GM23338 (cell line): ENCODE results near the gene SPG21. TPM values are rescaled to one million over a fixed set of nuclear protein-coding genes. Genes with fewer than 3 reads are reported as not detected.

ENCODE experiments used
- ATAC-seq: fragments of 200-7000 bp; cut with Tn5 transposase; 3 replicates; pipeline ENCODE4 v1.9.1; 2020
- DNase-seq: peaks from one replicate; pipeline ENCODE4 v3.0.0-alpha.2; 2015; ENCODE audit warnings: low spot score
- H2AFZ ChIP-seq: fragments of 200-600 bp; sonication (generic); 2 replicates; pipeline ENCODE4 v1.8.0; 2016; ENCODE audit warnings: antibody characterized with exemption, mild to moderate bottlenecking, moderate library complexity
- H3F3A ChIP-seq: fragments of 200-600 bp; sonication (generic); replicated peaks from 2 replicates; pipeline ENCODE4 v1.8.0; 2017; ENCODE audit warnings: antibody characterized with exemption, mixed run types, low read depth
- H3K27ac ChIP-seq: fragments of 200-600 bp; sonication (generic); 2 replicates; pipeline ENCODE4 v1.6.1; 2016; ENCODE audit warnings: low read depth
- H3K27me3 ChIP-seq: fragments of 200-600 bp; sonication (generic); 2 replicates; pipeline ENCODE4 v1.8.0; 2016; ENCODE audit warnings: mild to moderate bottlenecking, mixed run types, moderate library complexity; ENCODE audit not compliant: insufficient read depth
- H3K36me3 ChIP-seq: fragments of 200-600 bp; sonication (generic); 2 replicates; pipeline ENCODE4 v1.8.0; 2016; ENCODE audit warnings: mild to moderate bottlenecking; ENCODE audit not compliant: insufficient read depth
- H3K4me1 ChIP-seq: fragments of 200-600 bp; sonication (generic); 2 replicates; pipeline ENCODE4 v1.8.0; 2016; ENCODE audit warnings: mild to moderate bottlenecking, moderate library complexity; ENCODE audit not compliant: insufficient read depth
- H3K4me2 ChIP-seq: fragments of 200-600 bp; sonication (generic); 2 replicates; pipeline ENCODE4 v1.7.1; 2017; ENCODE audit warnings: mixed run types
- H3K4me3 ChIP-seq: fragments of 200-600 bp; sonication (generic); 2 replicates; pipeline ENCODE4 v1.6.1; 2016; ENCODE audit warnings: mixed run types
- H3K79me2 ChIP-seq: fragments of 200-600 bp; sonication (generic); replicated peaks from 2 replicates; pipeline ENCODE4 v1.8.0; 2017; ENCODE audit warnings: mild to moderate bottlenecking; ENCODE audit not compliant: insufficient read depth
- H3K9me2 ChIP-seq: fragments of 200-600 bp; sonication (generic); 2 replicates; pipeline ENCODE4 v1.8.0; 2017; ENCODE audit not compliant: insufficient read depth
- H4K20me1 ChIP-seq: fragments of 200-600 bp; sonication (generic); replicated peaks from 2 replicates; pipeline ENCODE4 v1.8.0; 2017; ENCODE audit warnings: mild to moderate bottlenecking; ENCODE audit not compliant: insufficient read depth
- H3K27ac Mint-ChIP-seq: 2 replicates; pipeline ENCODE4 v1.8.0; 2020; ENCODE audit warnings: inconsistent platforms, mild to moderate bottlenecking, moderate library complexity, mixed read lengths
- H3K27me3 Mint-ChIP-seq: 3 replicates; pipeline ENCODE4 v1.8.0; 2022; ENCODE audit warnings: low read depth, mild to moderate bottlenecking, moderate library complexity, mixed read lengths, inconsistent platforms; ENCODE audit not compliant: insufficient read depth, poor library complexity
- H3K36me3 Mint-ChIP-seq: 3 replicates; pipeline ENCODE4 v1.8.0; 2021; ENCODE audit warnings: low read depth, mild to moderate bottlenecking, inconsistent platforms, moderate library complexity, mixed read lengths
- H3K4me1 Mint-ChIP-seq: 3 replicates; pipeline ENCODE4 v1.8.0; 2020; ENCODE audit warnings: mild to moderate bottlenecking, inconsistent platforms, mixed read lengths
- H3K4me3 Mint-ChIP-seq: 3 replicates; pipeline ENCODE4 v1.8.0; 2021; ENCODE audit warnings: moderate library complexity, mild to moderate bottlenecking, inconsistent platforms, mixed read lengths
- H3K9me3 Mint-ChIP-seq: 3 replicates; pipeline ENCODE4 v1.8.0; 2020; ENCODE audit warnings: moderate library complexity, mild to moderate bottlenecking, inconsistent platforms, mixed read lengths
- CREB1 ChIP-seq: fragments of 250-450 bp; sonication (Bioruptor Pico); IDR thresholded peaks from 2 replicates; pipeline ENCODE4 v1.5.0; 2020; ENCODE audit warnings: low read depth, mild to moderate bottlenecking, moderate library complexity
- EZH2 ChIP-seq: fragments of 200-600 bp; sonication (generic); IDR thresholded peaks from one replicate; pipeline ENCODE4 v1.8.0; 2017; ENCODE audit warnings: antibody characterized with exemption, mild to moderate bottlenecking, low read depth; ENCODE audit not compliant: unreplicated experiment
- EZH2phosphoT487 ChIP-seq: fragments of 200-600 bp; sonication (generic); IDR thresholded peaks from one replicate; pipeline ENCODE4 v1.8.1; 2018; ENCODE audit warnings: antibody characterized with exemption; ENCODE audit not compliant: unreplicated experiment
- JUNB ChIP-seq: IDR thresholded peaks from one replicate; pipeline ENCODE4 v1.6.1; 2016; ENCODE audit warnings: antibody characterized with exemption; ENCODE audit not compliant: unreplicated experiment
- NANOG ChIP-seq: IDR thresholded peaks from 2 replicates; pipeline ENCODE4 v1.6.1; 2016; ENCODE audit warnings: antibody characterized with exemption, borderline replicate concordance
- POLR2AphosphoS5 ChIP-seq: IDR thresholded peaks from 2 replicates; pipeline ENCODE4 v1.6.1; 2016; ENCODE audit warnings: antibody characterized with exemption, low read depth
- STAT1 ChIP-seq: IDR thresholded peaks from one replicate; pipeline ENCODE4 v1.6.1; 2016; ENCODE audit warnings: antibody characterized with exemption; ENCODE audit not compliant: unreplicated experiment
- ZNF114 ChIP-seq: fragments of 250-450 bp; sonication (Bioruptor Pico); IDR thresholded peaks from 2 replicates; pipeline ENCODE4 v1.5.0; 2020; ENCODE audit warnings: mild to moderate bottlenecking, moderate library complexity
- ZNF331 ChIP-seq: fragments of 250-450 bp; sonication (Bioruptor Pico); IDR thresholded peaks from 2 replicates; pipeline ENCODE4 v1.5.0; 2020; ENCODE audit warnings: low read depth, mild to moderate bottlenecking, moderate library complexity
- polyA plus RNA-seq: library from polyadenylated mRNA; unstranded; fragments of >200 nt; fragmentation: Nextera tagmentation; extraction: Ambion mirVana; gene quantifications from 2 replicates; pipeline ENCODE4 v1.2.1, GENCODE V29; 2016
- total RNA-seq: library from RNA; depleted of rRNA; stranded (reverse); fragments of >200 nt; shearing (Covaris generic); gene quantifications from 2 replicates; pipeline ENCODE4 v1.2.3, GENCODE V29; 2014
- TF ChIP-seq, protein P1 (sequence below), 2 experiments: fragments of 200-600 bp in 1 of 2; sonication (generic) in 1 of 2; conservative IDR thresholded peaks; 2 replicates each; pipeline versions ENCODE4 v1.5.1 to v1.6.1; 2016 to 2017; ENCODE audit warnings: antibody characterized with exemption in 2 of 2, low read depth in 2 of 2, mild to moderate bottlenecking in 2 of 2, moderate library complexity in 1 of 2
- TF ChIP-seq, protein P2 (sequence below): fragments of 250-450 bp; sonication (Bioruptor Pico); IDR thresholded peaks from 2 replicates; pipeline ENCODE4 v1.5.0; 2020; ENCODE audit warnings: mild to moderate bottlenecking, moderate library complexity
- TF ChIP-seq, protein P3 (sequence below): IDR thresholded peaks from one replicate; pipeline ENCODE4 v1.6.1; 2018; ENCODE audit warnings: antibody characterized with exemption; ENCODE audit not compliant: unreplicated experiment

The SPG21 gene
- total and polyA plus RNA-seq, 2 experiments from 2014 or later, result 81.0 to 102 TPM

DNA sequence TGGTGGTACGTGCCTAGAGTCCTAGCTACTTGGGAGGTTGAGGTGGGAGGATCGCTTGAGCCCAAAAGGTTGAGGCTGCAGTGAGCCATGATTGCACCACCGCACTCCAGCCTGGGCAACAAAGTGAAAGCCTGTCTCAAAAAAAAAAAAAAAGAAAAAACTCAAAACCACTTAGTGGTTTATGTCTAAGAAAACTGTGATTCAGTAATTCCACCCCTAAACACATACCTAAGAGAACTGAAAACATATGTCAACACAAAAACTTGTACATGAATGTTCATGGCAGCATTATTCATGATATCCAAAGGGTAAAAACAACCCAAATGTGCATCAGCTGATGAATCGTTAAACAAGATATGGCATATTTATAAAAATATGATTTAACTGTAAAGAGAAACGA is 14.3 kb downstream of the SPG21 start (continued):
- TF ChIP-seq, protein P1, sequence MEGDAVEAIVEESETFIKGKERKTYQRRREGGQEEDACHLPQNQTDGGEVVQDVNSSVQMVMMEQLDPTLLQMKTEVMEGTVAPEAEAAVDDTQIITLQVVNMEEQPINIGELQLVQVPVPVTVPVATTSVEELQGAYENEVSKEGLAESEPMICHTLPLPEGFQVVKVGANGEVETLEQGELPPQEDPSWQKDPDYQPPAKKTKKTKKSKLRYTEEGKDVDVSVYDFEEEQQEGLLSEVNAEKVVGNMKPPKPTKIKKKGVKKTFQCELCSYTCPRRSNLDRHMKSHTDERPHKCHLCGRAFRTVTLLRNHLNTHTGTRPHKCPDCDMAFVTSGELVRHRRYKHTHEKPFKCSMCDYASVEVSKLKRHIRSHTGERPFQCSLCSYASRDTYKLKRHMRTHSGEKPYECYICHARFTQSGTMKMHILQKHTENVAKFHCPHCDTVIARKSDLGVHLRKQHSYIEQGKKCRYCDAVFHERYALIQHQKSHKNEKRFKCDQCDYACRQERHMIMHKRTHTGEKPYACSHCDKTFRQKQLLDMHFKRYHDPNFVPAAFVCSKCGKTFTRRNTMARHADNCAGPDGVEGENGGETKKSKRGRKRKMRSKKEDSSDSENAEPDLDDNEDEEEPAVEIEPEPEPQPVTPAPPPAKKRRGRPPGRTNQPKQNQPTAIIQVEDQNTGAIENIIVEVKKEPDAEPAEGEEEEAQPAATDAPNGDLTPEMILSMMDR (conservative IDR thresholded peaks at IDR 0.05; ENCODE audit: low read depth in 2 of 2), result no peak

DNA sequence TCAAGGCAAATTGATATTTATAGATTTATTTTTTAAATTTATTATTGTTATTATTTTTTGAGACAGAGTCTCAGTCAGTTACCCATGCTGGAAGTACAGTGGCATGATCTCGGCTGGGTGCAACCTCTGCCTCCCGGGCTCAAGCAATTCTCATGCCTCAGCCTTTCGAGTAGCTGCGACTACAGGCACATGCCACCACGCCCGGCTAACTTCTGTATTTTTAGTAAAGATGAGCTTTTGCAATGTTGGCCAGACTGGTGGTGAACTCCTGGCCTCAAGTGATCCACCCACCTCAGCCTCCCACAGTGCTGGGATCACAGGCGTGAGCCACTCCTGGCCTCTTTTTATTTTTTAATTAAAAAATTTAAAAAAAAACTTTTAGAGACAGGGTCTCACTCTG is 19.0 kb downstream of the SPG21 start:
- peaks cover 54% of the 10 kb centered on the region for H3K36me3 Mint-ChIP-seq
- Histone ChIP-seq H4K20me1 (0 out of 2 replicates have a peak, but pooled peaks cover 6% of the 10 kb centered on the region), H3K27me3 (no peaks in the 10 kb centered on the region), H3K27ac (no peak overlapping the region), H3K4me3 (no peak overlapping the region), H3K9me2 (no peaks in the 10 kb centered on the region), H3K36me3 (peaks cover 50% of the 10 kb centered on the region), H3K79me2 (no peaks in the 10 kb centered on the region), H3F3A (no peaks in the 10 kb centered on the region), H3K4me2 (no peak overlapping the region), H3K4me1 (no peaks in the 10 kb centered on the region), H2AFZ (no peak overlapping the region)
- H3K27ac Mint-ChIP-seq, result no peak overlapping the region
- ATAC-seq (no peak), DNase-seq (no peak)
- peaks cover 2% of the 10 kb centered on the region for H3K27me3 Mint-ChIP-seq
- H3K4me3 Mint-ChIP-seq, result no peak overlapping the region
- H3K9me3 Mint-ChIP-seq, result no peaks in the 10 kb centered on the region
- H3K4me1 Mint-ChIP-seq, result no peaks in the 10 kb centered on the region
- TF ChIP-seq STAT1 (no peak), EZH2 (no peak), POLR2AphosphoS5 (no peak), ZNF114 (CRISPR knock-in tag) (no peak), NANOG (no peak), CREB1 (CRISPR knock-in tag) (no peak), JUNB (no peak), ZNF331 (CRISPR knock-in tag) (no peak), EZH2phosphoT487 (no peak)
- TF ChIP-seq, protein P2, sequence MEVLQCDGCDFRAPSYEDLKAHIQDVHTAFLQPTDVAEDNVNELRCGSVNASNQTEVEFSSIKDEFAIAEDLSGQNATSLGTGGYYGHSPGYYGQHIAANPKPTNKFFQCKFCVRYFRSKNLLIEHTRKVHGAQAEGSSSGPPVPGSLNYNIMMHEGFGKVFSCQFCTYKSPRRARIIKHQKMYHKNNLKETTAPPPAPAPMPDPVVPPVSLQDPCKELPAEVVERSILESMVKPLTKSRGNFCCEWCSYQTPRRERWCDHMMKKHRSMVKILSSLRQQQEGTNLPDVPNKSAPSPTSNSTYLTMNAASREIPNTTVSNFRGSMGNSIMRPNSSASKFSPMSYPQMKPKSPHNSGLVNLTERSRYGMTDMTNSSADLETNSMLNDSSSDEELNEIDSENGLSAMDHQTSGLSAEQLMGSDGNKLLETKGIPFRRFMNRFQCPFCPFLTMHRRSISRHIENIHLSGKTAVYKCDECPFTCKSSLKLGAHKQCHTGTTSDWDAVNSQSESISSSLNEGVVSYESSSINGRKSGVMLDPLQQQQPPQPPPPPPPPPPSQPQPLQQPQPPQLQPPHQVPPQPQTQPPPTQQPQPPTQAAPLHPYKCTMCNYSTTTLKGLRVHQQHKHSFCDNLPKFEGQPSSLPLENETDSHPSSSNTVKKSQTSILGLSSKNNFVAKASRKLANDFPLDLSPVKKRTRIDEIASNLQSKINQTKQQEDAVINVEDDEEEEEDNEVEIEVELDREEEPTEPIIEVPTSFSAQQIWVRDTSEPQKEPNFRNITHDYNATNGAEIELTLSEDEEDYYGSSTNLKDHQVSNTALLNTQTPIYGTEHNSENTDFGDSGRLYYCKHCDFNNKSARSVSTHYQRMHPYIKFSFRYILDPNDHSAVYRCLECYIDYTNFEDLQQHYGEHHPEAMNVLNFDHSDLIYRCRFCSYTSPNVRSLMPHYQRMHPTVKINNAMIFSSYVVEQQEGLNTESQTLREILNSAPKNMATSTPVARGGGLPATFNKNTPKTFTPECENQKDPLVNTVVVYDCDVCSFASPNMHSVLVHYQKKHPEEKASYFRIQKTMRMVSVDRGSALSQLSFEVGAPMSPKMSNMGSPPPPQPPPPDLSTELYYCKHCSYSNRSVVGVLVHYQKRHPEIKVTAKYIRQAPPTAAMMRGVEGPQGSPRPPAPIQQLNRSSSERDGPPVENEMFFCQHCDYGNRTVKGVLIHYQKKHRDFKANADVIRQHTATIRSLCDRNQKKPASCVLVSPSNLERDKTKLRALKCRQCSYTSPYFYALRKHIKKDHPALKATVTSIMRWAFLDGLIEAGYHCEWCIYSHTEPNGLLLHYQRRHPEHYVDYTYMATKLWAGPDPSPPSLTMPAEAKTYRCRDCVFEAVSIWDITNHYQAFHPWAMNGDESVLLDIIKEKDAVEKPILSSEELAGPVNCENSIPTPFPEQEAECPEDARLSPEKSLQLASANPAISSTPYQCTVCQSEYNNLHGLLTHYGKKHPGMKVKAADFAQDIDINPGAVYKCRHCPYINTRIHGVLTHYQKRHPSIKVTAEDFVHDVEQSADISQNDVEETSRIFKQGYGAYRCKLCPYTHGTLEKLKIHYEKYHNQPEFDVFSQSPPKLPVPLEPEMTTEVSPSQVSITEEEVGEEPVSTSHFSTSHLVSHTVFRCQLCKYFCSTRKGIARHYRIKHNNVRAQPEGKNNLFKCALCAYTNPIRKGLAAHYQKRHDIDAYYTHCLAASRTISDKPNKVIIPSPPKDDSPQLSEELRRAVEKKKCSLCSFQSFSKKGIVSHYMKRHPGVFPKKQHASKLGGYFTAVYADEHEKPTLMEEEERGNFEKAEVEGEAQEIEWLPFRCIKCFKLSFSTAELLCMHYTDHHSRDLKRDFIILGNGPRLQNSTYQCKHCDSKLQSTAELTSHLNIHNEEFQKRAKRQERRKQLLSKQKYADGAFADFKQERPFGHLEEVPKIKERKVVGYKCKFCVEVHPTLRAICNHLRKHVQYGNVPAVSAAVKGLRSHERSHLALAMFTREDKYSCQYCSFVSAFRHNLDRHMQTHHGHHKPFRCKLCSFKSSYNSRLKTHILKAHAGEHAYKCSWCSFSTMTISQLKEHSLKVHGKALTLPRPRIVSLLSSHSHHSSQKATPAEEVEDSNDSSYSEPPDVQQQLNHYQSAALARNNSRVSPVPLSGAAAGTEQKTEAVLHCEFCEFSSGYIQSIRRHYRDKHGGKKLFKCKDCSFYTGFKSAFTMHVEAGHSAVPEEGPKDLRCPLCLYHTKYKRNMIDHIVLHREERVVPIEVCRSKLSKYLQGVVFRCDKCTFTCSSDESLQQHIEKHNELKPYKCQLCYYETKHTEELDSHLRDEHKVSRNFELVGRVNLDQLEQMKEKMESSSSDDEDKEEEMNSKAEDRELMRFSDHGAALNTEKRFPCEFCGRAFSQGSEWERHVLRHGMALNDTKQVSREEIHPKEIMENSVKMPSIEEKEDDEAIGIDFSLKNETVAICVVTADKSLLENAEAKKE, result no peak
- TF ChIP-seq, protein P3, sequence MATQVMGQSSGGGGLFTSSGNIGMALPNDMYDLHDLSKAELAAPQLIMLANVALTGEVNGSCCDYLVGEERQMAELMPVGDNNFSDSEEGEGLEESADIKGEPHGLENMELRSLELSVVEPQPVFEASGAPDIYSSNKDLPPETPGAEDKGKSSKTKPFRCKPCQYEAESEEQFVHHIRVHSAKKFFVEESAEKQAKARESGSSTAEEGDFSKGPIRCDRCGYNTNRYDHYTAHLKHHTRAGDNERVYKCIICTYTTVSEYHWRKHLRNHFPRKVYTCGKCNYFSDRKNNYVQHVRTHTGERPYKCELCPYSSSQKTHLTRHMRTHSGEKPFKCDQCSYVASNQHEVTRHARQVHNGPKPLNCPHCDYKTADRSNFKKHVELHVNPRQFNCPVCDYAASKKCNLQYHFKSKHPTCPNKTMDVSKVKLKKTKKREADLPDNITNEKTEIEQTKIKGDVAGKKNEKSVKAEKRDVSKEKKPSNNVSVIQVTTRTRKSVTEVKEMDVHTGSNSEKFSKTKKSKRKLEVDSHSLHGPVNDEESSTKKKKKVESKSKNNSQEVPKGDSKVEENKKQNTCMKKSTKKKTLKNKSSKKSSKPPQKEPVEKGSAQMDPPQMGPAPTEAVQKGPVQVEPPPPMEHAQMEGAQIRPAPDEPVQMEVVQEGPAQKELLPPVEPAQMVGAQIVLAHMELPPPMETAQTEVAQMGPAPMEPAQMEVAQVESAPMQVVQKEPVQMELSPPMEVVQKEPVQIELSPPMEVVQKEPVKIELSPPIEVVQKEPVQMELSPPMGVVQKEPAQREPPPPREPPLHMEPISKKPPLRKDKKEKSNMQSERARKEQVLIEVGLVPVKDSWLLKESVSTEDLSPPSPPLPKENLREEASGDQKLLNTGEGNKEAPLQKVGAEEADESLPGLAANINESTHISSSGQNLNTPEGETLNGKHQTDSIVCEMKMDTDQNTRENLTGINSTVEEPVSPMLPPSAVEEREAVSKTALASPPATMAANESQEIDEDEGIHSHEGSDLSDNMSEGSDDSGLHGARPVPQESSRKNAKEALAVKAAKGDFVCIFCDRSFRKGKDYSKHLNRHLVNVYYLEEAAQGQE, result no peak
- TF ChIP-seq, protein P1 (conservative IDR thresholded peaks at IDR 0.05; ENCODE audit: low read depth in 2 of 2), result no peak
